Measurements from ENCODE around the gene SFXN5.
A peak's percentile ranks its signal among the peaks of the same experiment; 100 is the strongest.

The SFXN5 gene

DNA sequence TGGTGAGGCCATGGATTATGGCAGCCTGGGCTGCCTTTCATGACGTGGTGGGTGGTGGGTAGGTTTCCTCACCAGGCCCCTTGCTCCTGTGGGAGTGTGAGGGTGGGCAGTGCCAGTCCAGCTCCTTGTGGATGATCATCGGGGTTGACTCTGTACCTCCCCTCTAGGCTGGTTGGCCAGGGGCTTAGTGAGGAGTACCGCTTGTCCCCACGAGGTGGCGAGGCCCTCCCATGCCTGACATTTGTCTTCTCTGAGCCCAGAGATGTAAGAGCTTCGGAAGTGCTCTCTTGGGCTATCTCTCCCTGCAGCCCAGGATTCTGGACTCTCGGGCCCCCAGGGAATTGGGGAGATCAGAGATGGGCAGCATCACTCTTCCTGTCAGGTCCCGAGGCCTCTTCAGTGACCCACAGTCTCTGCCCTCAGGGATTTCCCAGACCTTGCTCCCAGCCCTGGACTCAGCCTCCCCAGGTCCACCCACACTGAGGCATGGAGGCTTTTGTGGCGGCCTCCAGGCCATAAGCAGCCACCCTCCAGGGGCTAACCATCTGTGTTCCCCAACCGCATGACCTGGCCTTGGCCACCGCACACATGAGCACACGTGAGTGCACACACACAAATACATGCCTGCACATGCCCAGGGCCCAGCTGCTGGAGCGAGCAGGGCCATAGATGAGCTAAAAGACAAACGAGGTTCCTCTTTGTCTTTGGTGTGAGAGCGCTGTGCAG is 177.8 kb downstream of the SFXN5 start:
- ChIA-PET CTCF (interaction anchor here (0.5 to 11.9 kb wide), 73 partner anchors 8 to 1364 kb away, joined by 3 to 502 read pairs (median 6); partner anchors contain the start of genes EMX1, NOTO, PRADC1 and SFXN5), POLR2A (interaction anchor here (1.1 to 1.9 kb wide), 3 partner anchors 80 to 284 kb away, joined by 5 to 8 read pairs (median 6); no protein-coding TSS in a partner anchor)
- no peak overlapping the region for H3K4me3 ChIP-seq (ENCODE audit: low read depth, low read length)
- no peak for DNase-seq (ENCODE audit: low read depth, low spot score)
- TF ChIP-seq, protein P1, sequence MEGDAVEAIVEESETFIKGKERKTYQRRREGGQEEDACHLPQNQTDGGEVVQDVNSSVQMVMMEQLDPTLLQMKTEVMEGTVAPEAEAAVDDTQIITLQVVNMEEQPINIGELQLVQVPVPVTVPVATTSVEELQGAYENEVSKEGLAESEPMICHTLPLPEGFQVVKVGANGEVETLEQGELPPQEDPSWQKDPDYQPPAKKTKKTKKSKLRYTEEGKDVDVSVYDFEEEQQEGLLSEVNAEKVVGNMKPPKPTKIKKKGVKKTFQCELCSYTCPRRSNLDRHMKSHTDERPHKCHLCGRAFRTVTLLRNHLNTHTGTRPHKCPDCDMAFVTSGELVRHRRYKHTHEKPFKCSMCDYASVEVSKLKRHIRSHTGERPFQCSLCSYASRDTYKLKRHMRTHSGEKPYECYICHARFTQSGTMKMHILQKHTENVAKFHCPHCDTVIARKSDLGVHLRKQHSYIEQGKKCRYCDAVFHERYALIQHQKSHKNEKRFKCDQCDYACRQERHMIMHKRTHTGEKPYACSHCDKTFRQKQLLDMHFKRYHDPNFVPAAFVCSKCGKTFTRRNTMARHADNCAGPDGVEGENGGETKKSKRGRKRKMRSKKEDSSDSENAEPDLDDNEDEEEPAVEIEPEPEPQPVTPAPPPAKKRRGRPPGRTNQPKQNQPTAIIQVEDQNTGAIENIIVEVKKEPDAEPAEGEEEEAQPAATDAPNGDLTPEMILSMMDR (IDR thresholded peaks at IDR 0.05; ENCODE audit: insufficient read depth, low read length, missing control alignments), result peak; percentile 92

DNA sequence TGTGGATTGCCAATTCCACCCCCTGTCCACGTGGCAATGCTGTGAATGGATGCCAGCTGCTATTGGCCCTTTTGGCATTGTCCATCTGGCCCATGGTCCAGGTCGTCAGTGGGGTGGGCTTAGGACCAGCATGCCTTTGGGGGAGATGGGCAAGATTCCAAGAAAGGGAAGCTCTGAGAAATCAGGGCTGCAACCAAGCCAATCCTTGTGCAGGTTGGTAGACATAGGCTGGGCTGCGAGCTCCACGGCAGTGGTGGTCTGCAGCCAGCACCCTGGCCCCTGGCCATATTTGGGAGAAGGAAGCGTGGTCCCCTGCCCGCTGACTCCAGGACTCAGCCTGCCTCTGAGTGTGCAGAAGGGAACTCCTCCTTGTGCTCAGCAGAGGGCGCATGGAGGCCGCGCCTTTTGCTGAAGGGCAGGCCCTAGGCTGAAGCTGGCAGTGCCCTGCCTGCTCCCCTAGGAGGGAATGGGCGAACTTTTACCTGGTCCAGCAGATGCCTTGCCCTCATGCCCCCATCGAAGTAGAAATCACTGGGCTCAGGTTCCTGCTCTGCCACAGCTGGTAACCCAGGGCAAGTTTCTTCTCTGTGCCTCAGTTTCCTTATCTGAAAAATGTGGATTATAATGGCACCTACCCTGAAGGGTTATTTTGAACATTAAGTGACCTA is 178.9 kb downstream of the SFXN5 start:
- DNase-seq (ENCODE audit: low read depth, low spot score), result no peak
- no peak overlapping the region for H3K4me3 ChIP-seq (ENCODE audit: low read depth, low read length)
- ChIA-PET POLR2A (interaction anchor here (1.3 to 1.9 kb wide), 2 partner anchors 268 to 285 kb away, joined by 6 to 8 read pairs; no protein-coding TSS in a partner anchor), CTCF (interaction anchor here (0.6 to 11.9 kb wide), 85 partner anchors 9 to 383 kb away, joined by 3 to 502 read pairs (median 5); partner anchors contain the start of genes EMX1, NOTO, PRADC1 and SFXN5)
- TF ChIP-seq, protein P1 (IDR thresholded peaks at IDR 0.05; ENCODE audit: insufficient read depth, low read length, missing control alignments), result peak; percentile 97

All from AG04449 (cell line).